Fibroblast of pulmonary artery (primary cell): ENCODE results near the gene TMEM86B.

Source experiments
- DNase-seq: peaks from one replicate; pipeline ENCODE4 v3.0.0-alpha.2; 2010; ENCODE audit warnings: low read depth
- H3K4me3 ChIP-seq: replicated peaks from 2 replicates; pipeline ENCODE4 v1.5.1; 2011; ENCODE audit warnings: low read depth, mild to moderate bottlenecking, control low read depth, low read length, moderate library complexity
- TF ChIP-seq, protein P1 (sequence below): IDR thresholded peaks from 2 replicates; pipeline ENCODE4 v1.5.1; 2011; ENCODE audit warnings: mild to moderate bottlenecking, control low read depth, low read length, inconsistent platforms; ENCODE audit errors: missing control alignments

TMEM86B gene

DNA sequence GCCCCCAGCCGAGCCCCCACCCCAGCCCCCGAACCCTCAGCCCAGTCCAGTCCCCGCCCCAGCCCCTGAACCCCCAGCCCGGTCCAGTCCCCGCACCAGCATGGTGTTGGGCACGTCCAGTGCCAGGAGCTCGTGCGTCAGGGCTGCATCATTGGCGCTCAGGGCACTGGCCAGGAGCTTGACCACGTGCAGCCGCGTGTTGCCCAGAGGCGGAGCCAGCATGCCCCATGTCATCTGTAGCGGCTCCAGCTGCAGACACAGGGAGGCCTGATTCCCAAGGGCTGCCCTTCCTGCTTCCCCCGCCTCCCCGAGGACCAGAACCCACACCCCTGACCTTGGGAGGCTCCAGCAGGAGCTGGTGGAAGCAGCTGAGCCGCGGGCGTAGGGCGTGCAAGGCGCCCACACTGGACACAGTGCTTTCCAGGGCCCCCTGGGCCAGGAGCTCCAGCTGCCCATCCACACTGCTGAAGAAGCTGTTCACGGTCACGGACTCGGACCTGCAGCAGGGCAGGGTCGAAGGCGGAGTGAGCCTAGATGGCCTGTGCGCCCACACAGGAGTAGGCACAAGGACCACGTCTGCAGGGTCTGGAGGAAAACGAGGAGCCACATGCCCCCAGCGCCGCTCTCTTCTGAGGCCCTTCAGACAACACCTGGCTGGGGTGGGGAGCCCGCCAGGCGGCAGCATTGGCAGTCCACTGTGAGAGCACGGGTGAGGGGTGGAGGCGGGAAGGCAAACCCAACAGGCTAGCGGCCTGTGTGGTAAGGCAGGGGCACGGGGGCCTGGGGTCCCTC, 12.8 kb upstream of the TMEM86B start:
- no peak overlapping the region for H3K4me3 ChIP-seq
- TF ChIP-seq, protein P1, sequence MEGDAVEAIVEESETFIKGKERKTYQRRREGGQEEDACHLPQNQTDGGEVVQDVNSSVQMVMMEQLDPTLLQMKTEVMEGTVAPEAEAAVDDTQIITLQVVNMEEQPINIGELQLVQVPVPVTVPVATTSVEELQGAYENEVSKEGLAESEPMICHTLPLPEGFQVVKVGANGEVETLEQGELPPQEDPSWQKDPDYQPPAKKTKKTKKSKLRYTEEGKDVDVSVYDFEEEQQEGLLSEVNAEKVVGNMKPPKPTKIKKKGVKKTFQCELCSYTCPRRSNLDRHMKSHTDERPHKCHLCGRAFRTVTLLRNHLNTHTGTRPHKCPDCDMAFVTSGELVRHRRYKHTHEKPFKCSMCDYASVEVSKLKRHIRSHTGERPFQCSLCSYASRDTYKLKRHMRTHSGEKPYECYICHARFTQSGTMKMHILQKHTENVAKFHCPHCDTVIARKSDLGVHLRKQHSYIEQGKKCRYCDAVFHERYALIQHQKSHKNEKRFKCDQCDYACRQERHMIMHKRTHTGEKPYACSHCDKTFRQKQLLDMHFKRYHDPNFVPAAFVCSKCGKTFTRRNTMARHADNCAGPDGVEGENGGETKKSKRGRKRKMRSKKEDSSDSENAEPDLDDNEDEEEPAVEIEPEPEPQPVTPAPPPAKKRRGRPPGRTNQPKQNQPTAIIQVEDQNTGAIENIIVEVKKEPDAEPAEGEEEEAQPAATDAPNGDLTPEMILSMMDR: no peak
- DNase-seq: no peak

DNA sequence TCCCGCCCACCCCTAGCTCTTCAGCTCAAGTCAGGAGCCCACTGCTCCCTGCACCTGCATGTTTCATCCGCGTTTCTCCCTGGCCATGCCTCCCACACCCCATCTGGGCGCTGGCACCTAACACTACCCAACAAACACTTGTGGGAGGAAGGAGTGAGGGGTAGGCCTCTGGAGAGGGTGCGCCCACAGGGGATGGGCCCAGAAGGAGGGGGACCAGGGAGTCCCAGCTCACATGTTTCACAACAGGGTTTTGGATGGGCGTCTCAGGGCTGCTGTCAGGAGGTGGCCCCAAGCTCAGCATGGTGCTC, 12.1 kb upstream of the TMEM86B start:
- DNase-seq: no peak
- TF ChIP-seq, protein P1: no peak
- H3K4me3 ChIP-seq: no peak overlapping the region

DNA sequence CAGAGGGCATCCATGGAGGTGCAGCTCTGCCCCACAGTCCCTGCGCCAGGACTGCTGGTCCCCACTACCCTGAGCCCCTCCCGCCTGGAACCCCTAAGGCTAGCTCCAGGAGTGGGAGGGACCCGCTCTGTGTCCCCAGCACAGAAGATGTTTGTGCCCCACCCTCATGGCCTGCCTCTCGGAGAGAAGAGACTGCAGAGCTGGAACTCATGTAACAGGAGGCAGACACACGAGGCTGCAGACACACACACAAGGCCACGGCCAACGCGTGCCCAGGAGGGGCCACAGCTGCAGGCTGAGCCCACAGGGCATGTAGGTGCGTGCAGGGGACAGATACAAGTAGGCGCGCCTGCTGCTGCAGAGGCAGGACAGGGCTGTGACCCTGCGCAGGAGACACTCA, 10.4 kb upstream of the TMEM86B start:
- no peak overlapping the region for H3K4me3 ChIP-seq
- DNase-seq: no peak
- TF ChIP-seq, protein P1: no peak

DNA sequence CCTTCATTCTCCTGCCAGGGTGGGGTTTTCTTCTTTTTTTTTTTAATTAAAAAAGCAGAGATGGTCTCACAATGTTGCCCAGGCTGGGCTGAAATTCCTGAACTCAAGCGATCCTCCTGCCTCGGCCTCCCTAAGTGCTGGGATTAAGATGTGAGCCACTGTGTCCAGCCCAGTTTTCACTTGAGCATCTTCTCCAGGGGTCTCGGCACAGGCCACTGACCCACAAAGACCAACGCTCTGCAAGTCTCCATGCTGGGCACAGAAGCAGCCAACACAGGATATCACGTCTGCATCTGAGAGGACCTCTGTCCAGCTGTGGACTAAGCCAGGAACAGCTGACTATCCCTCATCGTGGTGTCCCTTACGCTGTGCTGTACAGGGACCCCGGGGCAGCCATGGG, 9.5 kb upstream of the TMEM86B start:
- DNase-seq: no peak
- no peak overlapping the region for H3K4me3 ChIP-seq
- TF ChIP-seq, protein P1: no peak

DNA sequence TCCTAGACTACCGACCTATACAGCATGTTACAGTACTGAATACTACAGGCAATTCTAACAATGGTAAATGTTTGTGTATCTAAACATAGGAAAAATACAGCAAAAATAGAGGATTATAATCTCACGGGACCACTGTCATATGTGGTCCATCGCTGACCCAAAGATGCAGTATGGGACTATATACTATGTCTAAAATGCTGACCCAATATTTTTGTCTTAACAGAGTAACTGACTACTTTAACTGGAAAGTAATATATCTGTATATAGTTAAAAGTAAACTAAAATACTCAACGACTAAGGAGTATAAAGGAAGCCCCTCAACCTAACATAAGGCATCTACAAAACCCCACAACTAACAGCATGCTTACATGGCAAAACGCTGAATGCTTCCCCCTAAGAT, 4.4 kb upstream of the TMEM86B start:
- H3K4me3 ChIP-seq: no peak overlapping the region
- no peak for DNase-seq
- TF ChIP-seq, protein P1: no peak

DNA sequence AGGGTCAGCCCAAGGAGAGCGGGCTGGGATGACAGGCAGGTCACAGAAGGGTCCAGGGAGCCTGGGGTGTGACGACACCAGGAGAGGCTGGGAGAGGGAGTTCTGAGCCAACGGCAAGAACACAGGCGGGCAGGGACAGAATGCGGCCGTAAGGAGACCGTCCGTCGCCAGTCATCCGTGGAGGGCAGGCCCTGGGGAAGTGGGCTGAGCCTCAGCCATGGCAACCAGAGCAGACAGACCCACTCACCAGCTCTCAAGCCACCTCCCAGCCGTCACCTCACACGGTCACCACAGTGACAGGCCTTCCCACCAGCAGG, 3.7 kb upstream of the TMEM86B start:
- TF ChIP-seq, protein P1: no peak
- H3K4me3 ChIP-seq: no peak overlapping the region
- no peak for DNase-seq
